Spinal cord (tissue), 10 donors: Measurements from ENCODE around the gene FOXQ1. TPM values are rescaled to one million over a fixed set of nuclear protein-coding genes. Genes with fewer than 3 reads are reported as not detected.

Source experiments
- DNase-seq, 6 donors: peaks; one replicate each; pipeline versions ENCODE4 v3.0.0 to v3.0.0-alpha.2; 2013 to 2015; ENCODE audit warnings: low spot score in 6 of 6, low read depth in 4 of 6
- H3K27ac ChIP-seq: one replicate; pipeline ENCODE4 v1.5.1; 2013; ENCODE audit warnings: low read depth, low read length, control low read depth
- H3K27me3 ChIP-seq: one replicate; pipeline ENCODE4 v1.6.1; 2013; ENCODE audit warnings: low read length; ENCODE audit not compliant: control insufficient read depth, insufficient read depth
- H3K36me3 ChIP-seq: one replicate; pipeline ENCODE4 v1.6.1; 2013; ENCODE audit warnings: low read length; ENCODE audit not compliant: control insufficient read depth, insufficient read depth
- H3K4me1 ChIP-seq: one replicate; pipeline ENCODE4 v1.6.1; 2013; ENCODE audit warnings: low read length; ENCODE audit not compliant: control insufficient read depth, insufficient read depth
- H3K4me3 ChIP-seq: one replicate; pipeline ENCODE4 v1.5.1; 2013; ENCODE audit warnings: low read depth, low read length, control low read depth
- H3K9me3 ChIP-seq: one replicate; pipeline ENCODE4 v1.6.1; 2013; ENCODE audit warnings: low read length; ENCODE audit not compliant: control insufficient read depth, insufficient read depth
- WGBS: methylation state at CpG from one replicate; pipeline ENCODE4 v1.1.5; 2013; ENCODE audit warnings: missing lambda C conversion rate; ENCODE audit not compliant: insufficient coverage; 5-methylcytosine and 5-hydroxymethylcytosine counted together
- polyA plus RNA-seq, 2 donors: library from polyadenylated mRNA; unstranded; fragments of 120-200 nt; gene quantifications; one replicate each; pipeline ENCODE4 v1.2.1, GENCODE V29; 2013; ENCODE audit not compliant: insufficient read length in 2 of 2
- total RNA-seq, 2 donors: library from RNA; depleted of rRNA in 1 of 2; stranded (reverse); fragments of 120-200 nt in 1 of 2; fragments of >200 nt in 1 of 2; gene quantifications; one replicate each; pipeline versions ENCODE4 v1.2.3 to v1.2.4, GENCODE V29; 2013 to 2014
- donor health status: healthy.

The FOXQ1 gene
- total and polyA plus RNA-seq, 4 donors: 1.1 to 10.5 (median 6.4) TPM

- H3K4me1 ChIP-seq: peaks cover 21% of the 10 kb centered on the region
- H3K4me3 ChIP-seq: no peak overlapping the region
- H3K27ac ChIP-seq: no peak overlapping the region
- H3K9me3 ChIP-seq: no peaks in the 10 kb centered on the region
- DNase-seq: no peak
- no peaks in the 10 kb centered on the region for H3K36me3 ChIP-seq
- peaks cover 53% of the 10 kb centered on the region for H3K27me3 ChIP-seq
- 45% methylated on average over 2 of the region's 6 CpGs for WGBS
These were observed 2.5 kb upstream of the FOXQ1 start for GRCh38 chr6:1309366-1309765.

GRCh38 chr6:1310628-1311399 is 1.1 kb upstream of the FOXQ1 start:
- Histone ChIP-seq H3K27ac (peak overlapping the region; percentile 35), H3K4me1 (peaks cover 21% of the 10 kb centered on the region), H3K27me3 (peaks cover 66% of the 10 kb centered on the region), H3K9me3 (no peaks in the 10 kb centered on the region), H3K4me3 (peak overlapping the region; percentile 16), H3K36me3 (no peaks in the 10 kb centered on the region)
- no peak for DNase-seq
- WGBS: 1% methylated on average over 39 of the region's 43 CpGs

- Histone ChIP-seq H3K36me3 (no peaks in the 10 kb centered on the region), H3K27ac (peak overlapping the region; percentile 52), H3K4me3 (peak overlapping the region; percentile 26), H3K4me1 (peaks cover 24% of the 10 kb centered on the region), H3K9me3 (no peaks in the 10 kb centered on the region), H3K27me3 (peaks cover 74% of the 10 kb centered on the region)
- WGBS: 0% methylated on average over 25 of the region's 25 CpGs
- no peak for DNase-seq
These were observed 240 bp downstream of the FOXQ1 start for GRCh38 chr6:1312203-1312472.

GRCh38 chr6:1312473-1313367 is 822 bp downstream of the FOXQ1 start:
- Histone ChIP-seq H3K9me3 (no peaks in the 10 kb centered on the region), H3K36me3 (no peaks in the 10 kb centered on the region), H3K4me1 (peaks cover 24% of the 10 kb centered on the region), H3K27ac (peak overlapping the region; percentile 52), H3K4me3 (peak overlapping the region; percentile 26), H3K27me3 (peaks cover 73% of the 10 kb centered on the region)
- peak in 2 of 6 donors; percentile 41 to 46 for DNase-seq
- under 1% methylated on average over 109 of the region's 109 CpGs for WGBS

GRCh38 chr6:1313384-1313766 is 1.5 kb downstream of the FOXQ1 start:
- Histone ChIP-seq H3K9me3 (no peaks in the 10 kb centered on the region), H3K27ac (no peak overlapping the region), H3K4me1 (peaks cover 24% of the 10 kb centered on the region), H3K27me3 (peaks cover 73% of the 10 kb centered on the region), H3K36me3 (no peaks in the 10 kb centered on the region), H3K4me3 (no peak overlapping the region)
- WGBS: under 1% methylated on average over 64 of the region's 64 CpGs
- DNase-seq: no peak

- H3K27me3 ChIP-seq: peaks cover 69% of the 10 kb centered on the region
- DNase-seq: no peak
- no peaks in the 10 kb centered on the region for H3K9me3 ChIP-seq
- no peak overlapping the region for H3K27ac ChIP-seq
- WGBS: 2% methylated on average over 41 of the region's 45 CpGs
- H3K36me3 ChIP-seq: no peaks in the 10 kb centered on the region
- H3K4me3 ChIP-seq: no peak overlapping the region
- peaks cover 24% of the 10 kb centered on the region for H3K4me1 ChIP-seq
These were observed 2.0 kb downstream of the FOXQ1 start for GRCh38 chr6:1313767-1314503.

- Histone ChIP-seq H3K27me3 (peaks cover 64% of the 10 kb centered on the region), H3K4me1 (peaks cover 24% of the 10 kb centered on the region), H3K36me3 (no peaks in the 10 kb centered on the region), H3K9me3 (no peaks in the 10 kb centered on the region), H3K27ac (no peak overlapping the region), H3K4me3 (no peak overlapping the region)
- no peak for DNase-seq
- no CpG with 5 or more reads among the region's 2 CpGs for WGBS
These were observed 2.7 kb downstream of the FOXQ1 start for GRCh38 chr6:1314617-1315016.

- H3K9me3 ChIP-seq: no peaks in the 10 kb centered on the region
- peaks cover 59% of the 10 kb centered on the region for H3K27me3 ChIP-seq
- WGBS: no CpG with 5 or more reads among the region's 1 CpG
- no peak overlapping the region for H3K27ac ChIP-seq
- DNase-seq: no peak
- no peaks in the 10 kb centered on the region for H3K36me3 ChIP-seq
- H3K4me1 ChIP-seq: peaks cover 24% of the 10 kb centered on the region
- no peak overlapping the region for H3K4me3 ChIP-seq
These were observed 3.3 kb downstream of the FOXQ1 start for GRCh38 chr6:1315201-1315559.

GRCh38 chr6:1315560-1316386 is 3.9 kb downstream of the FOXQ1 start:
- no peak for DNase-seq
- no peaks in the 10 kb centered on the region for H3K9me3 ChIP-seq
- no peaks in the 10 kb centered on the region for H3K36me3 ChIP-seq
- peaks cover 53% of the 10 kb centered on the region for H3K27me3 ChIP-seq
- H3K4me1 ChIP-seq: peaks cover 22% of the 10 kb centered on the region
- H3K27ac ChIP-seq: no peak overlapping the region
- WGBS: 10% methylated on average over 8 of the region's 11 CpGs
- H3K4me3 ChIP-seq: peak overlapping the region; percentile 14
